NCI-H146 treated with DMSO at 0.1 percent for 48 hours (cell line): ENCODE data around the gene NECTIN1.

Experiments
- DNase-seq: peaks from one replicate; lab custom pipeline; 2025; ENCODE audit not compliant: unreplicated experiment; lab: John Stamatoyannopoulos, UW

Gene NECTIN1

GRCh38 chr11:119673759-119674336, 55.2 kb downstream of the NECTIN1 start:
- DNase-seq: no peak

GRCh38 chr11:119673052-119673758, 55.8 kb downstream of the NECTIN1 start:
- no peak for DNase-seq

DNA sequence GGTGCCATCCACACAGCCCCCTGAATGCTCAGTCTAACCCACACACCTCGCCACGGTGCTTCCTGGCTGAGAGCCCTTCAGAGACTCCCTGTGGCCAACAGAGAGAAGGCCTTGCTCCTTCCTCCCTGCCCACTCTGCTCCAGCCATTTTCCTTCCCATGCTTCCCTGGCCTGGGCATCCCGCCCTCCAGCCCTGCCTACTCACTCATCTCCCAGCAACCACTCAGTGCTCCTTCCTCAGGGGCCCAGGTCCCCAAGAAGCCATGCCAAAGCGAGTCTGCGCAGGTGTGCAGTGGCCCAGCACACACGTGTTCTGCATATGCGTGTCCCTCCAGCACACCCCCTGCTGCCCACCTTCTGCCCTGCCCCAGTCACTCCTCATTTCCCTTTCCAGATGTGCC, 56.4 kb downstream of the NECTIN1 start:
- DNase-seq: no peak

GRCh38 chr11:119671561-119672015, 57.4 kb downstream of the NECTIN1 start:
- DNase-seq: no peak

DNA sequence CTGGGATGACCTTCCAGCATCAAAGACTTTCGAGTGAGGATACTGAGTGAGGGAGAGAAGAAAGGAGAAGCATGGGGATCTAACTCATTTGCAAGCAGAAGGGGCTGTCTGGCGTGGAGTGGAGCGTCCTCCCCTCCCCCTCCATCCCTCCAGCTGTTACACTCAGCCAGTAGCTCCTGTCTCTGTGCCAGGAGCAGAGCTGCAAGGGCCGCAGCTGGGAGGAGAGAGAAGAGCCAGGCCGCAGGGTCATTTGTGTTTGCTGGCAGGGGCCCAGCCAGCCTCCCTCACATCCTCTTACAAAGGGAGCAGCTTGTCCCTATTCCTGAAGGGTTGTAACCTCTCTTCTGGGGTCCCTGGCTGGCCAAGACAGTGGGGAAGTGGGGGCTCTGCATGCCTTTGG, 57.9 kb downstream of the NECTIN1 start:
- DNase-seq: no peak

- no peak for DNase-seq
These were observed 59.5 kb downstream of the NECTIN1 start for GRCh38 chr11:119669487-119669886.

- DNase-seq: no peak
These were observed 60.3 kb downstream of the NECTIN1 start for GRCh38 chr11:119668676-119669075.

GRCh38 chr11:119666463-119667131, 62.4 kb downstream of the NECTIN1 start:
- peak; percentile 25 for DNase-seq

DNA sequence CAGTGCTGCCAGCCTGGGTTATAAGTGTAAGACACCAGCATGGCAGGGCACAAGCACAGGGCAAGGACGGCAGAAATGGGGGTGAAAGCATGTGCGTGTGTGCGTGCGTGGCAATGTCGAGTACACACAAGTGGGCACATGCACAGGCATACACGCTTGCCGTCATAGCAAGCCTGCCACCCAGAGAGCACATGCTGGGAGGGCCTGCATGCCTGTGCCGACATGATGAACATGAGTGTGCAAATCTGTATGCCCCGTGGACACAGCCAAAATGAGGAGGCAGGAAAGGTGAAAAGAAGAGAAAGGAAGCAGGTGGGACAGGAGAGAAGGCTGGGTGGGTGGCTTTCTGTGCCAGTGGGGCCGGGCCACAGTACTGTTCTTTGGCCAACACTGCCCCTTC, 62.9 kb downstream of the NECTIN1 start:
- DNase-seq: no peak

DNA sequence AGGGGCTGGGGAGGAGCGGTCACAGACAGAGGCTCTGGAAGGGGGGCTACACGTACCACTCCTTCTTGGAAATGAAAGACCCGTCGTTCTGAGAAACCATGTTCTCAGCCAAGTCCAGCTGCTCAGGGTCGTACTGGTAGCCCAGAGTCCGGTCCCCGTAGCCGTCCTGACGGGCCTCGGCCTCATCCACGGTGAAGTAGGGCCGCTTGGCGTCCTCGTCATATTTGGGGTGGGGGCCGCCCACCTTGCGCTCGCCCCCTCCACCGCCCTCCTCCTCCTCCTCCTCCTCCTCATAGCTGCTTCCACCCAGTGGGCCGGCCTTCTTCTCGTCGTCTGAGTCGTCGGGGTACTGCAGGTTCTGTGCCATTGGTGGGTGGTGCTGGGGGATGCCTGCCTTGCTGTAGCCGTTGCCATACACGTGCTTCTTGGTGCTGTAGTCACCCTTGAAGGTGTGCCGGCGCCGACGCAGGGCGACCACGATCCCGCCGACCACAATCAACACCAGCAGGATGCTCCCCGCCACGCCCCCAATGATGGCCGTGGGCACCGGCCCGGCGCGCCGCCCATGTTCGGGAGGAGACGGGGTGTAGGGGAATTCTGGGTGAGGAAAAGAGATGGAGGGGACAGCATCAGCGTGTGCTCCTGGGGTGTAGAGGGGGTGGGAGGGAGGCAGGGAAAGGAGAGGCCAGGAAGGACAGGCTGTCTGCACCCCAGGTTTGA, 64.1 kb downstream of the NECTIN1 start:
- no peak for DNase-seq

DNA sequence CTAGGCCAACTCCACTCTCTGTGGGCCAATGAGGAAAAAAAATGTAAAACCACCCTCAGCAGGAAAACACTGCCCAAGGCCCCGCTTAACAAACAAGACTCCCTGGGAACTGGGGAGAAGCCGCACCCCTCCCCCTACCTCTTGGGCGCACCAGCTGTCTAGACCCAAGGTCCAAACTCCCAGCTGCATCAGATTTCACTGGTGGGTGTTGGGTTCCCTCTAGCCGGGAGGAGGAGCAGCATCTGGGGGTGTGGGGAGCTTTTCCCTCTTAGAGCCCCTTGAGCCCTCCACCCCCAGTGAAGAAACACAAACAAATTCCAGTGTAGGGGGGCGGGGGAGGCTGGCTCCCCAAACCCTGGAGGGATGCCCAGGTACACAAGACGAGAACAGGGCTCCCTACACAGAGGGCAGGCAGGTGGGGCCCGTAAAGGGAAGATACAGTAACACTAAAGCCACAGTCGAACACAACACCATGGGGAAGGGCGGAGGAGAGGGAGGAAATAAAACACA, 64.9 kb downstream of the NECTIN1 start:
- no peak for DNase-seq

DNA sequence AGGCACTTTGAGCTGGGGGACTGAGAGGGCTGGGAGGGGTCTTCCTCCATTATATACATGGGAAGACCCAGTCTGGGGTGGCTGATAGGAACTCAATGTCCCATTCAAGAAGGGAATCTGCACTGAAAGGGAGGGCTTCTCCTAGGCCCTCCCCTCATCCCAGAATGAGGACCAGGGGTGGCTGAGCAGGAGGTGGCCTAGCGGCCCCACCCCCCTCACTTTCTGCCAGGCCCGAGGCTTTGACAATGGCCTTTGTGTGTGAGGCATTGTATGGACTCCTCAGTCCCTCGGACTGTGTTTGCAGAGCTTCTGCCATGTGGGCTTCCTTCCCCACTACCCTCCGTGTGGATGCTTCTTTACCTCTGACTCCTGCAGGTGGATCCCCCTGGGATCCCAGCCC, 65.7 kb downstream of the NECTIN1 start:
- DNase-seq: no peak

GRCh38 chr11:119661226-119661625, 67.8 kb downstream of the NECTIN1 start:
- no peak for DNase-seq

DNA sequence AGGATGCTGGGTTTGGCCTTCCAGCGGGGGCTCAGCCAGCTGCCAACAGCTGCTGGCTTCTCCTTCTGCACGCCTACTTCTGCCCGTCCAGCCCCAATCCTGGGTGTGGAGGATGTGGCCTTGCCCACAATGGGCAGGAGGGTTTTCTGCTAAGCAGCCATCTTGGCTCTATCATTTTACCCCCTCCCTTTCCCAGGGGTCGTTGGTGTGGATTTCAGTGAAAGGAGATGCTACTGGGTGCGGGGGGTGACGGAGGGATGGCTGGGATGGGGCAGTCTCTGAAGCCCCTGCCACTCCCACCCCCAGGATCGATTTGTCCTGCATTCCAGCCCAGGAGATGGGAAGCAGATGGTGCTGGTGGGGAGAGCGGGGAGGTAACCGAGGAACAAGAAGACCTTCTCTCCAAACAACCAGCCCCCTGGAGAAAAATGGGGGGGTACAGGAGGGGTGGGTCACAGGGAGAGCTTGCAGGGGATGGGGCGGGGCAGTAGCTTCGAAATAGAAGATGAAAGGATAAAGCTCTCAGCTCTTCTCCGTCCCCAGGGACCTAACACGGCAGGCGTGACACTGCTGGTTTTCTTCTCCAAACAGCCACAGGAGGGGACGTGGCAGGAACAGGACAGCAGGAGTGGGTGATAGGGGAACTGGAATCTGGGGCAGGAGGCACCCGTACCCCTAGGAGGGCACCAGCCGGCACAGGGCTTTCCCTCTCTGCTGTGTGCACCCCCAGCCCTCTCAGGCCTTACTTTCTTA, 68.9 kb downstream of the NECTIN1 start:
- DNase-seq: no peak

DNA sequence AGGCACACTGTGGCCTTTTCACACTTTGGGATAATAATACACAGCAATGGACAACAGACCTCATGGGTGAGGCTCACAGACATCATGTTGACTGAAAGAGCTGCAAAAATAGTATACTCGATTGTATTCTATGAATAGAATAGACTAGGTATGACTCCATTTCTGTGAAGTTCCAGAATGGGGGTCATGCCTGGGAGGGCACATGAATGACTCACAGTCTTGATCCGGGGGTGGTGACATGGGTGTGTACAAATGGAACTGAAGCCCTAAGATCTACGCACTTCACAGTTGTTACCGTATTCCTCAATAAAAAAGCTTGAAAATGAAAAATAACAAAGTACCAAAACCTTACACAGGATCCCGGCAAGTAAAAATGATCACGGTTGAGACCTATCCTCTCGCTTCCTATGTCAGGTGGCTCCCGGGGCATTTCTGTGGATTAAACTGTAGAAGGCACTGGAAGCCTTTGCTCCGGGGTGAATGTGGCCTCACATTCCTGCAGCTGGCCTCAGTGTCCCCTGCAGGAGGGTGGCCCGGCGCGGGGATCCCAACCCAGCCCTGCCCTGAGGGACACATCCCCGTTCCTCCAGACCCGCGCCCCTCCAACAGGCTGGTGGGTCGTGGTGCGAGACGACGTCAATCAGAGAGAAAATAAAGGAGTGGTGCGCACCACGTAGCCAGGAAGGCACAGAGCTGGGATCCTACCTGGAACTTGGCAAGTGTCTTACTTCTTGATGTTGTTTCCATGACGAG, 75.9 kb downstream of the NECTIN1 start:
- no peak for DNase-seq

- no peak for DNase-seq
These were observed 77.0 kb downstream of the NECTIN1 start for GRCh38 chr11:119651802-119652584.

- no peak for DNase-seq
These were observed 78.7 kb downstream of the NECTIN1 start for GRCh38 chr11:119650251-119650650.

DNA sequence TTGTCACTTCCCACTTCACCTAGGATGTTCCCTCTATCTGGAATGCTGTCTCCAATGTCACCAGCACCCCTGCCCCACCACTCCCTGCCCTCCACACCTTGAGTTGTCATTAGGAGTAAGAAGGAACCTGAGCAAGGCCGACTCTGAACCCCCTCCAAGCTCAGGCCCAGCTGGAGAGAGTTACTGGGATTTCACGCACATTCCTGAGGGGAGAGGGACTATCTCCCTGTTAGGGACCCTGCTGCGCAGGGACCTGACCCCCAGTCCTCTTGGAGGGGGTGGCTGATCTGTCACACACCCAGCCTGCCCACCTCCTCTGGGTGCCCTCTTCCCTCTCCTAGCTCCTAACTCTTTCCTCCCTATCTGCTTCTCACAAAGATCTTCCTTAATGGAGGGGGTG, 81.7 kb downstream of the NECTIN1 start:
- DNase-seq: no peak

DNA sequence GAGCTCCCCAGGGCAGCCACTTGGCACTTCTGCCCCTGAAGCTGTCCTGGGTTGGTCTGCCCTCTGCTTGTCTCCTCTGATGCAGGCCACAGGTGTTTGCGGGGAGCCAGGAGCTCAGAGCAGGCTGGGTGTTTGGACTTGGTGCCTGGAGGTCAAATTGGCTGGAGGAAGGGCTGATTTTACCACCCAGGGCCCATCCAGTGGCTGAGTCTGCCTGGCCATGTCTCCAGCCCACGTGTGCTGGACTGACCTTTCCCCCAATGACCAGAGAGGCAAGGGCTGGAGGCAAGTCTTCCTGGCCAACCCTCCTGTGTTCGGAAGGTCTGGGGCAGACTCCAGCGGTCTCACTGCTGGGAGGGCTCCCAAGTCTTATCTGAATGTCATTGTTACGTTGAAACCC, 84.0 kb downstream of the NECTIN1 start:
- no peak for DNase-seq
